Measurements from ENCODE around the gene NKD1. TPM values are rescaled to one million over a fixed set of nuclear protein-coding genes. Genes with fewer than 3 reads are reported as not detected.

The NKD1 gene
- polyA plus RNA-seq, 3 donors = 0.01 TPM; not detected in 2

DNA sequence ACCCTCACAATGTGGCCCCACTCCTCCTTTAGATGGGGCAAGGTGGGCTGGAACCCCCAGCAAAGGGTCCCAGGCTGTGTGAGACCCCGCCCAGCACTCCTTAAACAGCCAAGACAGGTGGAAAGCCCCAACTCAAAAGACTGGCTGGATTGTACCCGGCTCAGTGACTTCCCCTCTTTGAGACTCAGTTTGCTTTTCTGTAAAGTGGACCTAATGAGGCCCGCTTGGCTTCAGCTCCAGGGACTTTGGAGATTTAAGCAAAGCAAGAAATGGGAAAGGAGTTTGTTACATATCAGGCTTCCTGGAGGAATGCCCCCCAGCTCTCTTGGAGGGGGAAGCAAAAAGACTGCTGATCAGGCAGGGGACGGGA, 93.6 kb downstream of the NKD1 start:
- Mint-ChIP-seq H3K9me3 (no peaks in the 10 kb centered on the region), H3K36me3 (no peaks in the 10 kb centered on the region), H3K27me3 (ENCODE audit: low read depth in 3 of 3) (peaks cover 0 to 6% (median 4%) of the 10 kb centered on the region in 3 donors), H3K27ac (peak overlapping the region in 1 of 7 donors; percentile 42), H3K4me1 (peaks cover 5% of the 10 kb centered on the region), H3K4me3 (no peak overlapping the region)
- Histone ChIP-seq H3K9ac (ENCODE audit: insufficient read depth, low read length, poor library complexity, severe bottlenecking) (no peak overlapping the region), H3K36me3 (replicated peaks in 1 of 2; ENCODE audit: control insufficient read depth in 1 of 2, insufficient read depth in 2 of 2, low read length in 2 of 2) (no peaks in the 10 kb centered on the region), H3K27ac (ENCODE audit: low read depth in 1 of 2, low read length in 2 of 2) (no peak overlapping the region), H3K9me3 (replicated peaks in 1 of 2; ENCODE audit: control insufficient read depth in 1 of 2, insufficient read depth in 1 of 2, low read length in 2 of 2) (no peaks in the 10 kb centered on the region), H4K20me1 (ENCODE audit: insufficient read depth, low read length) (no peaks in the 10 kb centered on the region), H2AFZ (ENCODE audit: insufficient read depth, low read depth, low read length, poor library complexity, severe bottlenecking) (no peak overlapping the region), H3K27me3 (ENCODE audit: control insufficient read depth in 2 of 2, insufficient read depth in 2 of 2, low read length in 2 of 2) (no peaks in the 10 kb centered on the region), H3K4me3 (replicated peaks in 1 of 3; ENCODE audit: low read depth in 2 of 3, low read length in 3 of 3) (no peak overlapping the region), H3K79me2 (ENCODE audit: insufficient read depth, low read length) (no peaks in the 10 kb centered on the region), H3K4me1 (ENCODE audit: control insufficient read depth in 1 of 2, insufficient read depth in 2 of 2, low read length in 2 of 2) (peaks cover under 1 to 2% of the 10 kb centered on the region in 2 donors), H3K4me2 (replicated peaks; ENCODE audit: extremely low read depth, low read length, poor library complexity, severe bottlenecking) (no peak overlapping the region)
- intact Hi-C loops (cut with micrococcal nuclease) = no loop called here
- no peak for DNase-seq
- 93% methylated on average over 2 of the region's 4 CpGs for WGBS (ENCODE audit: insufficient coverage)
- TF ChIP-seq, protein P1, sequence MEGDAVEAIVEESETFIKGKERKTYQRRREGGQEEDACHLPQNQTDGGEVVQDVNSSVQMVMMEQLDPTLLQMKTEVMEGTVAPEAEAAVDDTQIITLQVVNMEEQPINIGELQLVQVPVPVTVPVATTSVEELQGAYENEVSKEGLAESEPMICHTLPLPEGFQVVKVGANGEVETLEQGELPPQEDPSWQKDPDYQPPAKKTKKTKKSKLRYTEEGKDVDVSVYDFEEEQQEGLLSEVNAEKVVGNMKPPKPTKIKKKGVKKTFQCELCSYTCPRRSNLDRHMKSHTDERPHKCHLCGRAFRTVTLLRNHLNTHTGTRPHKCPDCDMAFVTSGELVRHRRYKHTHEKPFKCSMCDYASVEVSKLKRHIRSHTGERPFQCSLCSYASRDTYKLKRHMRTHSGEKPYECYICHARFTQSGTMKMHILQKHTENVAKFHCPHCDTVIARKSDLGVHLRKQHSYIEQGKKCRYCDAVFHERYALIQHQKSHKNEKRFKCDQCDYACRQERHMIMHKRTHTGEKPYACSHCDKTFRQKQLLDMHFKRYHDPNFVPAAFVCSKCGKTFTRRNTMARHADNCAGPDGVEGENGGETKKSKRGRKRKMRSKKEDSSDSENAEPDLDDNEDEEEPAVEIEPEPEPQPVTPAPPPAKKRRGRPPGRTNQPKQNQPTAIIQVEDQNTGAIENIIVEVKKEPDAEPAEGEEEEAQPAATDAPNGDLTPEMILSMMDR (IDR thresholded peaks at IDR 0.05) = no peak

DNA sequence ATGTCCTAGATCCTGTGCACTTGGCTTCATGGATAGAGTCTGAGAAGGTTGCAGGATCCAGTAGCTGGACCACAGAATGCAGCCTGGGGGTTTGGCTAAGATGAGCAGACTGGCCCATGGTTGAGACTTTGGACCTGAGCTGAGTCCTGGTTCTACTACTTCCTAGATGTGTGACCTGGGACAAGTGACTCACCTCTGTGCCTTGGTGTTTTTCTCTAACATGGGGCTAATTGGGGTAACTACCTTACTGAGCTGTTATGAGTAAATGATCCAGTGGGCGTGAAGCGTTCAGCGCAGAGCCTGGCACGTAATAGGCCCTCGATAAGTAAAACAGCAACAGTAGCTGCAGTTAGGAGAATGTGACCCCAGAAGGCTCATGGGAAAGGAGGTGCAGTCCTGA, 94.2 kb downstream of the NKD1 start:
- Mint-ChIP-seq H3K27me3 (ENCODE audit: low read depth in 3 of 3) (peaks cover 0 to 6% (median 3%) of the 10 kb centered on the region in 3 donors), H3K4me3 (no peak overlapping the region), H3K9me3 (no peaks in the 10 kb centered on the region), H3K36me3 (no peaks in the 10 kb centered on the region), H3K27ac (no peak overlapping the region), H3K4me1 (peaks cover 2% of the 10 kb centered on the region)
- Histone ChIP-seq H3K27me3 (ENCODE audit: control insufficient read depth in 2 of 2, insufficient read depth in 2 of 2, low read length in 2 of 2) (no peaks in the 10 kb centered on the region), H3K4me3 (replicated peaks in 1 of 3; ENCODE audit: low read depth in 2 of 3, low read length in 3 of 3) (no peak overlapping the region), H3K79me2 (ENCODE audit: insufficient read depth, low read length) (no peaks in the 10 kb centered on the region), H3K9ac (ENCODE audit: insufficient read depth, low read length, poor library complexity, severe bottlenecking) (no peak overlapping the region), H3K27ac (ENCODE audit: low read depth in 1 of 2, low read length in 2 of 2) (no peak overlapping the region), H2AFZ (ENCODE audit: insufficient read depth, low read depth, low read length, poor library complexity, severe bottlenecking) (no peak overlapping the region), H3K36me3 (replicated peaks in 1 of 2; ENCODE audit: control insufficient read depth in 1 of 2, insufficient read depth in 2 of 2, low read length in 2 of 2) (no peaks in the 10 kb centered on the region), H3K4me2 (replicated peaks; ENCODE audit: extremely low read depth, low read length, poor library complexity, severe bottlenecking) (no peak overlapping the region), H4K20me1 (ENCODE audit: insufficient read depth, low read length) (no peaks in the 10 kb centered on the region), H3K9me3 (replicated peaks in 1 of 2; ENCODE audit: control insufficient read depth in 1 of 2, insufficient read depth in 1 of 2, low read length in 2 of 2) (no peaks in the 10 kb centered on the region), H3K4me1 (ENCODE audit: control insufficient read depth in 1 of 2, insufficient read depth in 2 of 2, low read length in 2 of 2) (no peaks in the 10 kb centered on the region)
- no peak for DNase-seq
- intact Hi-C loops (cut with micrococcal nuclease) = no loop called here
- 98% methylated on average over 5 of the region's 5 CpGs for WGBS (ENCODE audit: insufficient coverage)
- TF ChIP-seq, protein P1 (IDR thresholded peaks at IDR 0.05) = no peak
